ENCODE results near the gene SYNC. TPM values are rescaled to one million over a fixed set of nuclear protein-coding genes. Genes with fewer than 3 reads are reported as not detected.
"Not testable (repeated sequence)": the region's sequence is repeated elsewhere in the genome, so short reads cannot be mapped to it uniquely, and the experiment has no call there.

Gene SYNC
- total RNA-seq, 1 experiment from 2014 or later, result 0.20 TPM

DNA sequence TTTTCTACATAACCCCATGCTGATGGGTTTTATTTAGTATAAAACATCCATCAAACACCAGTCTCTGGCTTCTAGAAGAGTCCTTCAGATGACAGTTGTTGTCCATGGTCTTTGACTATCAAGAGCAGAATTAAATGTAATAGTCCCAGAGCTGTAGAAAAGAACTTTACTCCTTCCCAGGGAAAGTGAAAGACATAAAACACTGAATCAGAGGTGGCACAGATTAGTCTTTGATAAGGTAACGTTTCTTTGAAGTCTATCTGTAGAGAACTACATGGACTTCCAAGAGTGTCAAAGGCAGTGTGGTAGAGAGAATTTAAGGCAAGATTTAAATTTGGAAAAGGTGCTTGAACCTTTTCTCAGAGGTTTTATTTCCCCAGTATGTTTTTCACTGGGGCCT, 21.9 kb downstream of the SYNC start:
- H3K27ac Mint-ChIP-seq (ENCODE audit: unreplicated experiment), result no peak overlapping the region
- no peaks in the 10 kb centered on the region; the same call in 1 of the 2 replicates for H3K36me3 ChIP-seq (ENCODE audit: control insufficient read depth, insufficient read depth, low read length)
- H3K27me3 Mint-ChIP-seq (ENCODE audit: insufficient read depth, unreplicated experiment), result no peaks in the 10 kb centered on the region

DNA sequence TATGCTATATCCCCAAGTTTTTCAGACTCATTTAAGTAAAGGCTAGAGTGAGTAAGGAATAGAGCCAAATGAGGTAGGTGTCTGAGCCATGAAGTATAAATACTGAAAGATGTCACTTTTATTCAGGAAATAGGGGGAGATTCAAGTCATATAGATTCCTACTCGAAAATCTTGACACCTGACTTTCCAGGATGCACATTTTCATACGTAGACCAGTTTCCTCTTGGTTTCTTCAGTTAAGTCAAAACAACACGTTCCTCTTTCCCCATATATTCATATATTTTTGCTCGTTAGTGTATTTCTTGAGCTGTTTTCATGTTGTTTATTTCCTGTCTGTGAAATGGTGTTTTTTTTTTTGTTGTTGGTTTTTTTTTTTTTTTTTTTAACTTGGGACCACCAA, 22.6 kb downstream of the SYNC start:
- DNase-seq; H3K9me3 Mint-ChIP-seq (ENCODE audit: unreplicated experiment); intact Hi-C loops (cut with micrococcal nuclease; ENCODE audit: unreplicated experiment); H3K4me3 Mint-ChIP-seq (ENCODE audit: unreplicated experiment); H3K4me3 ChIP-seq (ENCODE audit: low read depth, low read length); H3K9me3 ChIP-seq; CTCF ChIA-PET; H3K27ac Mint-ChIP-seq (ENCODE audit: unreplicated experiment); H3K27me3 Mint-ChIP-seq (ENCODE audit: insufficient read depth, unreplicated experiment); H3K36me3 ChIP-seq (ENCODE audit: control insufficient read depth, insufficient read depth, low read length); POLR2A ChIA-PET; H3K4me1 ChIP-seq; H3K4me1 Mint-ChIP-seq (ENCODE audit: low read depth, unreplicated experiment); H3K27me3 ChIP-seq (replicated peaks; ENCODE audit: control insufficient read depth, insufficient read depth, low read length): not testable (repeated sequence)
- H3K36me3 Mint-ChIP-seq (ENCODE audit: insufficient read depth, unreplicated experiment), result peaks cover 55% of the 10 kb centered on the region
- TSS peak; percentile 47 for BruUV-seq (replicated peaks)

More for the DNA sequence above, 21.9 kb downstream of the SYNC start:
- Histone ChIP-seq H3K4me1 (no peaks in the 10 kb centered on the region), H3K27me3 (replicated peaks; ENCODE audit: control insufficient read depth, insufficient read depth, low read length) (no peaks in the 10 kb centered on the region), H3K4me3 (ENCODE audit: low read depth, low read length) (no peak overlapping the region), H3K9me3 (no peaks in the 10 kb centered on the region)
- ChIA-PET CTCF (no interaction called here), POLR2A (no interaction called here)
- no peaks in the 10 kb centered on the region for H3K9me3 Mint-ChIP-seq (ENCODE audit: unreplicated experiment)
- intact Hi-C loops (cut with micrococcal nuclease; ENCODE audit: unreplicated experiment), result no loop called here
- TF ChIP-seq, protein P1, sequence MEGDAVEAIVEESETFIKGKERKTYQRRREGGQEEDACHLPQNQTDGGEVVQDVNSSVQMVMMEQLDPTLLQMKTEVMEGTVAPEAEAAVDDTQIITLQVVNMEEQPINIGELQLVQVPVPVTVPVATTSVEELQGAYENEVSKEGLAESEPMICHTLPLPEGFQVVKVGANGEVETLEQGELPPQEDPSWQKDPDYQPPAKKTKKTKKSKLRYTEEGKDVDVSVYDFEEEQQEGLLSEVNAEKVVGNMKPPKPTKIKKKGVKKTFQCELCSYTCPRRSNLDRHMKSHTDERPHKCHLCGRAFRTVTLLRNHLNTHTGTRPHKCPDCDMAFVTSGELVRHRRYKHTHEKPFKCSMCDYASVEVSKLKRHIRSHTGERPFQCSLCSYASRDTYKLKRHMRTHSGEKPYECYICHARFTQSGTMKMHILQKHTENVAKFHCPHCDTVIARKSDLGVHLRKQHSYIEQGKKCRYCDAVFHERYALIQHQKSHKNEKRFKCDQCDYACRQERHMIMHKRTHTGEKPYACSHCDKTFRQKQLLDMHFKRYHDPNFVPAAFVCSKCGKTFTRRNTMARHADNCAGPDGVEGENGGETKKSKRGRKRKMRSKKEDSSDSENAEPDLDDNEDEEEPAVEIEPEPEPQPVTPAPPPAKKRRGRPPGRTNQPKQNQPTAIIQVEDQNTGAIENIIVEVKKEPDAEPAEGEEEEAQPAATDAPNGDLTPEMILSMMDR (IDR thresholded peaks at IDR 0.05; ENCODE audit: insufficient read depth in 1 of 2, low read depth in 1 of 2, low read length in 1 of 2, severe bottlenecking in 1 of 2, unreplicated experiment in 1 of 2), result no peak
- H3K4me3 Mint-ChIP-seq (ENCODE audit: unreplicated experiment), result no peak overlapping the region
- DNase-seq, result no peak
- no peaks in the 10 kb centered on the region for H3K4me1 Mint-ChIP-seq (ENCODE audit: low read depth, unreplicated experiment)
- BruUV-seq (replicated peaks), result no TSS peak
- H3K36me3 Mint-ChIP-seq (ENCODE audit: insufficient read depth, unreplicated experiment), result peaks cover 49% of the 10 kb centered on the region

DNA sequence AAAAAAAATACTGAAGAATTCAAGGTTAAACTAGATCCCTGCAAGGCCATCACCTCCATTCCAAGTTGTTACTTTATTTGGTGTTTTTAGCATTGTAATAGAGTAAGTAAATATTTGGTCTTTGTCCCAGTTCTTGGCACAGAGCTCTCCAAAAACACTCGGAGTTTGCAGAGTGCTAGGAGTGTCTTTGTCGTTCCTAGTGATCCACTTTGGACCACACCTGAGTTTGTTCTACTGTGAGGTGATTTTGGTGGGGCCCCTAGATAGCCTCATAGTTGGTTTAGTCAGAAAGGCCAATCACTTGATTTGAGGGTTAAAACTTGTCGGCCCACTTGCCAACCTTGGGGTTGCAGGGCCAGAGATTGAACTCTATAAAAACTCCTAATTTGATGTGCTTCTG, 25.6 kb downstream of the SYNC start:
- ChIA-PET CTCF (no interaction called here), POLR2A (interaction anchor here (0.6 kb wide), 1 partner anchor 404 kb away, joined by 3 read pairs; the partner anchor contains the start of gene AZIN2)
- no peaks in the 10 kb centered on the region for H3K9me3 Mint-ChIP-seq (ENCODE audit: unreplicated experiment)
- DNase-seq, result no peak
- H3K27me3 Mint-ChIP-seq (ENCODE audit: insufficient read depth, unreplicated experiment), result no peaks in the 10 kb centered on the region
- H3K27ac Mint-ChIP-seq (ENCODE audit: unreplicated experiment), result no peak overlapping the region
- no peaks in the 10 kb centered on the region for H3K4me1 Mint-ChIP-seq (ENCODE audit: low read depth, unreplicated experiment)
- no peaks in the 10 kb centered on the region for H3K9me3 ChIP-seq
- H3K4me1 ChIP-seq, result no peaks in the 10 kb centered on the region
- H3K4me3 Mint-ChIP-seq (ENCODE audit: unreplicated experiment), result no peak overlapping the region
- TF ChIP-seq, protein P1 (IDR thresholded peaks at IDR 0.05; ENCODE audit: insufficient read depth in 1 of 2, low read depth in 1 of 2, low read length in 1 of 2, severe bottlenecking in 1 of 2, unreplicated experiment in 1 of 2), result no peak
- intact Hi-C loops (cut with micrococcal nuclease; ENCODE audit: unreplicated experiment), result no loop called here
- H3K4me3 ChIP-seq (ENCODE audit: low read depth, low read length), result no peak overlapping the region
- no peaks in the 10 kb centered on the region for H3K27me3 ChIP-seq (replicated peaks; ENCODE audit: control insufficient read depth, insufficient read depth, low read length)
- no TSS peak for BruUV-seq (replicated peaks)
- H3K36me3 ChIP-seq (ENCODE audit: control insufficient read depth, insufficient read depth, low read length), result no peaks in the 10 kb centered on the region; the same call in 1 of the 2 replicates
- H3K36me3 Mint-ChIP-seq (ENCODE audit: insufficient read depth, unreplicated experiment), result peaks cover 77% of the 10 kb centered on the region

DNA sequence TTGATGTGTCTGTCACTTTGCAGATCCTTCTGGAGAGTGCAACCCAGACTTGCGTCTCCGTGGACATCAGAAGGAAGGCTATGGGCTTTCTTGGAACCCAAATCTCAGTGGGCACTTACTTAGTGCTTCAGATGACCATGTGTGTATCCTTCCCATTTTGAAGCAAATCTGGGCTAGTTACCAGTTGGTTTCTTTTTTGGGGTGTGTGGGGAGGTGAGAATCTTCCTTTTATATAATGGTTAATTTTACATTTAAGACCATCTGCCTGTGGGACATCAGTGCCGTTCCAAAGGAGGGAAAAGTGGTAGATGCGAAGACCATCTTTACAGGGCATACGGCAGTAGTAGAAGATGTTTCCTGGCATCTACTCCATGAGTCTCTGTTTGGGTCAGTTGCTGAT, 33.9 kb downstream of the SYNC start:
- H3K4me3 ChIP-seq (ENCODE audit: low read depth, low read length); H3K4me3 Mint-ChIP-seq (ENCODE audit: unreplicated experiment); H3K9me3 Mint-ChIP-seq (ENCODE audit: unreplicated experiment); H3K4me1 ChIP-seq; H3K27me3 ChIP-seq (replicated peaks; ENCODE audit: control insufficient read depth, insufficient read depth, low read length); POLR2A ChIA-PET; H3K27me3 Mint-ChIP-seq (ENCODE audit: insufficient read depth, unreplicated experiment); H3K9me3 ChIP-seq; BruUV-seq (replicated peaks); intact Hi-C loops (cut with micrococcal nuclease; ENCODE audit: unreplicated experiment); H3K27ac Mint-ChIP-seq (ENCODE audit: unreplicated experiment); H3K36me3 ChIP-seq (ENCODE audit: control insufficient read depth, insufficient read depth, low read length); DNase-seq; H3K4me1 Mint-ChIP-seq (ENCODE audit: low read depth, unreplicated experiment); CTCF ChIA-PET: not testable (repeated sequence)
- H3K36me3 Mint-ChIP-seq (ENCODE audit: insufficient read depth, unreplicated experiment), result peaks cover 84% of the 10 kb centered on the region
